ENCODE results near the gene TF.
A peak's percentile ranks its signal among the peaks of the same experiment; 100 is the strongest.

TF gene

GRCh38 chr3:133803469-133803868 is 57.3 kb downstream of the TF start:
- peaks cover 15% of the 10 kb centered on the region for H3K4me1 Mint-ChIP-seq
- H3K27ac Mint-ChIP-seq: no peak overlapping the region
- DNase-seq (ENCODE audit: low spot score in 2 of 2) (no peak), ATAC-seq (no peak)
- no peak overlapping the region for H3K4me3 Mint-ChIP-seq
- H3K9me3 Mint-ChIP-seq: no peaks in the 10 kb centered on the region
- peaks cover 34% of the 10 kb centered on the region for H3K36me3 Mint-ChIP-seq

GRCh38 chr3:133804896-133805295 is 58.7 kb downstream of the TF start:
- ATAC-seq: no peak
- no peak for DNase-seq (ENCODE audit: low spot score in 2 of 2)
- peaks cover 49% of the 10 kb centered on the region for H3K36me3 Mint-ChIP-seq
- peak overlapping the region; percentile 94 for H3K27ac Mint-ChIP-seq
- H3K4me1 Mint-ChIP-seq: peaks cover 15% of the 10 kb centered on the region
- peak overlapping the region; percentile 96 for H3K4me3 Mint-ChIP-seq
- no peaks in the 10 kb centered on the region for H3K9me3 Mint-ChIP-seq

GRCh38 chr3:133805384-133805701 is 59.1 kb downstream of the TF start:
- Mint-ChIP-seq H3K9me3 (no peaks in the 10 kb centered on the region), H3K4me3 (peak overlapping the region; percentile 96), H3K27ac (peak overlapping the region; percentile 94), H3K36me3 (peaks cover 53% of the 10 kb centered on the region), H3K4me1 (peaks cover 15% of the 10 kb centered on the region)
- no peak for DNase-seq (ENCODE audit: low spot score in 2 of 2)
- ATAC-seq: no peak

- Mint-ChIP-seq H3K36me3 (peaks cover 58% of the 10 kb centered on the region), H3K9me3 (no peaks in the 10 kb centered on the region), H3K4me3 (peak within 1 kb of the TSS; percentile 96), H3K4me1 (peaks cover 15% of the 10 kb centered on the region), H3K27ac (peak within 1 kb of the TSS; percentile 94)
- ATAC-seq (peak; percentile 99), DNase-seq (ENCODE audit: low spot score in 2 of 2) (peak; percentile 91 to 98)
Measured at GRCh38 chr3:133805702-133806475, 59.7 kb downstream of the TF start, which contains the start of gene SRPRB. TSS of gene SRPRB (plus strand) at chr3:133805815. CDS start at chr3:133805849, 34 bp downstream.

- Mint-ChIP-seq H3K4me3 (no peak overlapping the region), H3K4me1 (peaks cover 12% of the 10 kb centered on the region), H3K9me3 (no peaks in the 10 kb centered on the region), H3K36me3 (peaks cover 100% of the 10 kb centered on the region), H3K27ac (peak overlapping the region; percentile 44)
- ATAC-seq: no peak
- DNase-seq (ENCODE audit: low spot score in 2 of 2): no peak
Measured at GRCh38 chr3:133812872-133813271, 66.7 kb downstream of the TF start.

GRCh38 chr3:133815386-133815785 is 69.2 kb downstream of the TF start:
- Mint-ChIP-seq H3K36me3 (peaks cover 100% of the 10 kb centered on the region), H3K4me1 (peaks cover 7% of the 10 kb centered on the region), H3K9me3 (no peaks in the 10 kb centered on the region), H3K27ac (peak overlapping the region; percentile 9), H3K4me3 (no peak overlapping the region)
- no peak for DNase-seq (ENCODE audit: low spot score in 2 of 2)
- ATAC-seq: no peak

- Mint-ChIP-seq H3K36me3 (peaks cover 96% of the 10 kb centered on the region), H3K27ac (peak overlapping the region; percentile 68), H3K4me1 (peaks cover 3% of the 10 kb centered on the region), H3K9me3 (no peaks in the 10 kb centered on the region), H3K4me3 (no peak overlapping the region)
- DNase-seq (ENCODE audit: low spot score in 2 of 2): peak in 1 of 2 donors; percentile 34
- no peak for ATAC-seq
Measured at GRCh38 chr3:133820129-133820528, 73.9 kb downstream of the TF start.

- H3K27ac Mint-ChIP-seq: peak overlapping the region; percentile 68
- no peaks in the 10 kb centered on the region for H3K9me3 Mint-ChIP-seq
- H3K4me3 Mint-ChIP-seq: no peak overlapping the region
- H3K36me3 Mint-ChIP-seq: peaks cover 96% of the 10 kb centered on the region
- DNase-seq (ENCODE audit: low spot score in 2 of 2) (peak in 1 of 2 donors; percentile 36), ATAC-seq (no peak)
- H3K4me1 Mint-ChIP-seq: peaks cover 5% of the 10 kb centered on the region
Measured at GRCh38 chr3:133820889-133821675, 74.9 kb downstream of the TF start.

- Mint-ChIP-seq H3K36me3 (peaks cover 92% of the 10 kb centered on the region), H3K4me3 (no peak overlapping the region), H3K4me1 (peaks cover 5% of the 10 kb centered on the region), H3K9me3 (no peaks in the 10 kb centered on the region), H3K27ac (peak overlapping the region; percentile 71)
- ATAC-seq (no peak), DNase-seq (ENCODE audit: low spot score in 2 of 2) (peak in 1 of 2 donors; percentile 46)
Measured at GRCh38 chr3:133821767-133822638, 75.8 kb downstream of the TF start.

- H3K9me3 Mint-ChIP-seq: no peaks in the 10 kb centered on the region
- H3K4me1 Mint-ChIP-seq: peaks cover 5% of the 10 kb centered on the region
- ATAC-seq (no peak), DNase-seq (ENCODE audit: low spot score in 2 of 2) (no peak)
- no peak overlapping the region for H3K4me3 Mint-ChIP-seq
- peak overlapping the region; percentile 45 for H3K27ac Mint-ChIP-seq
- peaks cover 62% of the 10 kb centered on the region for H3K36me3 Mint-ChIP-seq
Measured at GRCh38 chr3:133824961-133825485, 78.8 kb downstream of the TF start.

GRCh38 chr3:133825969-133826727 is 80.0 kb downstream of the TF start:
- Mint-ChIP-seq H3K36me3 (peaks cover 51% of the 10 kb centered on the region), H3K27ac (peak overlapping the region; percentile 70), H3K4me1 (peaks cover 5% of the 10 kb centered on the region), H3K9me3 (no peaks in the 10 kb centered on the region), H3K4me3 (no peak overlapping the region)
- ATAC-seq (no peak), DNase-seq (ENCODE audit: low spot score in 2 of 2) (no peak)

- Mint-ChIP-seq H3K27ac (peak overlapping the region; percentile 70), H3K4me1 (peaks cover 5% of the 10 kb centered on the region), H3K9me3 (no peaks in the 10 kb centered on the region), H3K4me3 (no peak overlapping the region), H3K36me3 (peaks cover 41% of the 10 kb centered on the region)
- ATAC-seq (no peak), DNase-seq (ENCODE audit: low spot score in 2 of 2) (no peak)
Measured at GRCh38 chr3:133827136-133827535, 80.9 kb downstream of the TF start.

GRCh38 chr3:133827684-133828083 is 81.5 kb downstream of the TF start:
- no peak overlapping the region for H3K27ac Mint-ChIP-seq
- no peaks in the 10 kb centered on the region for H3K9me3 Mint-ChIP-seq

GRCh38 chr3:133828576-133829309 is 82.5 kb downstream of the TF start:
- peaks cover 28% of the 10 kb centered on the region for H3K36me3 Mint-ChIP-seq
- DNase-seq (ENCODE audit: low spot score in 2 of 2) (no peak), ATAC-seq (no peak)
- peaks cover 5% of the 10 kb centered on the region for H3K4me1 Mint-ChIP-seq
- no peaks in the 10 kb centered on the region for H3K9me3 Mint-ChIP-seq
- H3K4me3 Mint-ChIP-seq: no peak overlapping the region
- no peak overlapping the region for H3K27ac Mint-ChIP-seq

More at GRCh38 chr3:133827684-133828083, 81.5 kb downstream of the TF start:
- Mint-ChIP-seq H3K36me3 (peaks cover 35% of the 10 kb centered on the region), H3K4me1 (peaks cover 5% of the 10 kb centered on the region), H3K4me3 (no peak overlapping the region)
- ATAC-seq (no peak), DNase-seq (ENCODE audit: low spot score in 2 of 2) (no peak)
